ENCODE data around the gene PCBD1. TPM values are rescaled to one million over a fixed set of nuclear protein-coding genes. Genes with fewer than 3 reads are reported as not detected.

PCBD1 gene
- 23.2 and 36.6 TPM in 2 replicates for total RNA-seq

GRCh38 chr10:70887804-70888800 lies at the start of gene PCBD1:
Gene PCBD1 (minus strand): TSS chr10:70888565. CDS start chr10:70888533, 32 bp downstream.

Other genes with a start within 250 kb of the PCBD1 start
- 0.08 and 0.39 TPM in 2 replicates for gene ADAMTS14, start 216.1 kb downstream of the PCBD1 start, total RNA-seq
- not detected in 2 replicates for gene TBATA, start 103.2 kb downstream of the PCBD1 start, total RNA-seq
- gene SGPL1, start 72.6 kb downstream of the PCBD1 start, total RNA-seq = 16.7 and 27.9 TPM in 2 replicates